H9 (cell line): ENCODE data around the gene RAB27A. TPM values are rescaled to one million over a fixed set of nuclear protein-coding genes. Genes with fewer than 3 reads are reported as not detected.

Source experiments
- DNase-seq: peaks from one replicate; pipeline ENCODE4 v3.0.0-alpha.2; 2017
- H2AFZ ChIP-seq: one replicate; pipeline ENCODE4 v1.6.1; 2013; ENCODE audit warnings: mild to moderate bottlenecking, low read length, control low read depth, moderate library complexity
- H2AK5ac ChIP-seq: 2 replicates; pipeline ENCODE4 v1.6.1; 2013; ENCODE audit warnings: low read length, control low read depth, mixed read lengths; ENCODE audit not compliant: insufficient read length
- H2BK120ac ChIP-seq: one replicate; pipeline ENCODE4 v1.6.1; 2013; ENCODE audit warnings: low read depth, mild to moderate bottlenecking, low read length, control low read depth, inconsistent platforms; ENCODE audit not compliant: poor library complexity, severe bottlenecking
- H2BK12ac ChIP-seq: 2 replicates; pipeline ENCODE4 v1.6.1; 2013; ENCODE audit warnings: low read length, control low read depth, mixed read lengths, low read depth; ENCODE audit not compliant: insufficient read length
- H2BK15ac ChIP-seq: 2 replicates; pipeline ENCODE4 v1.6.1; 2013; ENCODE audit warnings: low read depth, low read length, control low read depth
- H2BK20ac ChIP-seq: one replicate; pipeline ENCODE4 v1.6.1; 2013; ENCODE audit warnings: low read depth, mild to moderate bottlenecking, low read length, control low read depth, inconsistent platforms; ENCODE audit not compliant: poor library complexity, severe bottlenecking
- H2BK5ac ChIP-seq: 2 replicates; pipeline ENCODE4 v1.6.1; 2013; ENCODE audit warnings: low read length, control low read depth, mixed read lengths; ENCODE audit not compliant: insufficient read length
- H3K14ac ChIP-seq: 2 replicates; pipeline ENCODE4 v1.6.1; 2013; ENCODE audit warnings: low read length, control low read depth; ENCODE audit not compliant: insufficient read depth
- H3K18ac ChIP-seq: 2 replicates; pipeline ENCODE4 v1.6.1; 2013; ENCODE audit warnings: low read depth, mild to moderate bottlenecking, mixed read lengths, low read length, control low read depth; ENCODE audit not compliant: insufficient read length
- H3K23ac ChIP-seq: 2 replicates; pipeline ENCODE4 v1.6.1; 2013; ENCODE audit warnings: low read length, control low read depth, mixed read lengths, low read depth; ENCODE audit not compliant: insufficient read length
- H3K23me2 ChIP-seq: 2 replicates; pipeline ENCODE4 v1.6.1; 2013; ENCODE audit warnings: low read depth, mild to moderate bottlenecking, mixed read lengths, low read length, control low read depth; ENCODE audit not compliant: insufficient read length, poor library complexity, severe bottlenecking
- H3K27ac ChIP-seq: 2 replicates; pipeline ENCODE4 v1.5.1; 2013; ENCODE audit warnings: low read length, control low read depth, mixed read lengths, low read depth; ENCODE audit not compliant: insufficient read length
- H3K27me3 ChIP-seq: 2 replicates; pipeline ENCODE4 v1.6.1; 2013; ENCODE audit warnings: low read length, control low read depth, inconsistent platforms; ENCODE audit not compliant: insufficient read depth
- H3K4ac ChIP-seq: 2 replicates; pipeline ENCODE4 v1.6.1; 2013; ENCODE audit warnings: low read depth, mild to moderate bottlenecking, control low read depth, inconsistent platforms, low read length, moderate library complexity
- H3K4me1 ChIP-seq: 2 replicates; pipeline ENCODE4 v1.6.1; 2013; ENCODE audit warnings: low read length, control low read depth, inconsistent platforms; ENCODE audit not compliant: insufficient read depth
- H3K4me2 ChIP-seq: 2 replicates; pipeline ENCODE4 v1.6.1; 2013; ENCODE audit warnings: low read length, control low read depth, mixed read lengths; ENCODE audit not compliant: insufficient read length, insufficient read depth
- H3K56ac ChIP-seq: 2 replicates; pipeline ENCODE4 v1.6.1; 2013; ENCODE audit warnings: low read depth, mild to moderate bottlenecking, mixed read lengths, low read length, control low read depth; ENCODE audit not compliant: insufficient read length
- H3K79me1 ChIP-seq: 2 replicates; pipeline ENCODE4 v1.6.1; 2013; ENCODE audit warnings: low read depth, mild to moderate bottlenecking, moderate library complexity, low read length, control low read depth, inconsistent platforms; ENCODE audit not compliant: insufficient read depth, poor library complexity, severe bottlenecking
- H3K79me2 ChIP-seq: 2 replicates; pipeline ENCODE4 v1.6.1; 2013; ENCODE audit warnings: low read length, control low read depth, inconsistent platforms; ENCODE audit not compliant: insufficient read depth
- H3K9ac ChIP-seq: 2 replicates; pipeline ENCODE4 v1.6.1; 2013; ENCODE audit warnings: low read length, control low read depth, mixed read lengths; ENCODE audit not compliant: insufficient read length; ENCODE audit errors: extremely low read depth
- H3K9me3 ChIP-seq: one replicate; pipeline ENCODE4 v1.6.1; 2013; ENCODE audit warnings: low read depth, low read length, inconsistent platforms; ENCODE audit not compliant: control insufficient read depth
- H3T11ph ChIP-seq: one replicate; pipeline ENCODE4 v1.6.1; 2013; ENCODE audit warnings: mild to moderate bottlenecking, low read length, control low read depth, inconsistent platforms
- H4K20me1 ChIP-seq: one replicate; pipeline ENCODE4 v1.6.1; 2013; ENCODE audit not compliant: control insufficient read depth, insufficient read length, insufficient read depth
- H4K5ac ChIP-seq: 2 replicates; pipeline ENCODE4 v1.6.1; 2013; ENCODE audit warnings: low read depth, mild to moderate bottlenecking, mixed read lengths, low read length, control low read depth; ENCODE audit not compliant: insufficient read length
- H4K8ac ChIP-seq: replicated peaks from 2 replicates; pipeline ENCODE4 v1.6.1; 2013; ENCODE audit warnings: low read length, control low read depth, mixed read lengths, low read depth; ENCODE audit not compliant: insufficient read length
- H4K91ac ChIP-seq: 2 replicates; pipeline ENCODE4 v1.6.1; 2013; ENCODE audit warnings: low read depth, mild to moderate bottlenecking, moderate library complexity, mixed read lengths, low read length, control low read depth; ENCODE audit not compliant: insufficient read length
- H3K27ac Mint-ChIP-seq, 3 experiments: 2 replicates in 2 of 3; 3 replicates in 1 of 3; pipeline ENCODE4 v1.8.0; 2020 to 2021; ENCODE audit warnings: mixed read lengths in 3 of 3, mild to moderate bottlenecking in 1 of 3, moderate library complexity in 1 of 3
- H3K27me3 Mint-ChIP-seq: 2 replicates; pipeline ENCODE4 v1.8.0; 2021; ENCODE audit warnings: low read depth, mild to moderate bottlenecking, moderate library complexity, mixed read lengths
- H3K36me3 Mint-ChIP-seq, 3 experiments: 2 replicates in 2 of 3; 3 replicates in 1 of 3; pipeline ENCODE4 v1.8.0; 2020 to 2021; ENCODE audit warnings: low read depth in 3 of 3, mixed read lengths in 3 of 3; ENCODE audit not compliant: insufficient read depth in 1 of 3
- H3K4me1 Mint-ChIP-seq, 2 experiments: 2 replicates each; pipeline ENCODE4 v1.8.0; 2020; ENCODE audit warnings: mixed read lengths in 2 of 2
- H3K4me3 Mint-ChIP-seq, 2 experiments: 2 replicates in 1 of 2; 3 replicates in 1 of 2; pipeline ENCODE4 v1.8.0; 2020 to 2021; ENCODE audit warnings: mild to moderate bottlenecking in 2 of 2, mixed read lengths in 2 of 2, moderate library complexity in 1 of 2
- H3K9me3 Mint-ChIP-seq, 2 experiments: 2 replicates in 1 of 2; 3 replicates in 1 of 2; pipeline ENCODE4 v1.8.0; 2020; ENCODE audit warnings: mild to moderate bottlenecking in 2 of 2, mixed read lengths in 2 of 2, moderate library complexity in 1 of 2
- CTCF ChIP-seq: fragments of 200-600 bp; sonication (generic); conservative IDR thresholded peaks from 3 replicates; pipeline ENCODE4 v1.8.0; 2021; ENCODE audit warnings: antibody characterized with exemption, mild to moderate bottlenecking
- WGBS: extraction: QIAGEN DNeasy Blood & Tissue Kit; methylation state at CpG from one replicate; pipeline ENCODE4 v1.1.7; 2013; ENCODE audit warnings: missing lambda C conversion rate, low lambda C conversion rate, mixed read lengths; ENCODE audit not compliant: insufficient read length; ENCODE audit errors: extremely low coverage; 5-methylcytosine and 5-hydroxymethylcytosine counted together
- total RNA-seq: library from RNA; stranded (reverse); gene quantifications from 2 replicates; pipeline ENCODE4 v1.2.1, GENCODE V29; 2021

Gene RAB27A
- total RNA-seq, 1 experiment from 2014 or later = 6.8 TPM

GRCh38 chr15:55254916-55255679 is 34.5 kb downstream of the RAB27A start:
- Histone ChIP-seq H3K18ac (no peak overlapping the region), H2BK120ac (no peak overlapping the region), H3K79me2 (no peaks in the 10 kb centered on the region), H3K56ac (no peak overlapping the region), H2BK5ac (no peak overlapping the region), H4K91ac (no peak overlapping the region), H4K5ac (no peak overlapping the region), H2BK20ac (no peak overlapping the region), H3T11ph (no peak overlapping the region), H3K9me3 (no peaks in the 10 kb centered on the region), H2AK5ac (no peak overlapping the region), H3K4me2 (no peak overlapping the region), H2BK15ac (no peak overlapping the region), H3K23me2 (no peaks in the 10 kb centered on the region), H3K27me3 (no peaks in the 10 kb centered on the region), H2BK12ac (no peak overlapping the region), H3K9ac (no peak overlapping the region), H3K4ac (no peak overlapping the region), H3K4me1 (no peaks in the 10 kb centered on the region), H4K20me1 (no peaks in the 10 kb centered on the region), H3K27ac (no peak overlapping the region), H4K8ac (no peak overlapping the region), H3K79me1 (no peaks in the 10 kb centered on the region), H3K23ac (no peak overlapping the region), H3K14ac (no peak overlapping the region), H2AFZ (no peak overlapping the region)
- no peaks in the 10 kb centered on the region for H3K27me3 Mint-ChIP-seq
- no peak overlapping the region for H3K27ac Mint-ChIP-seq
- no peak for DNase-seq
- no peaks in the 10 kb centered on the region; a peak in 1 of 5 replicates for H3K9me3 Mint-ChIP-seq
- H3K36me3 Mint-ChIP-seq = no peaks in the 10 kb centered on the region; a peak in 1 of 7 replicates
- H3K4me3 Mint-ChIP-seq = no peak overlapping the region
- no peak for TF ChIP-seq CTCF
- peaks cover 2 to 4% of the 10 kb centered on the region in 2 experiments; a peak in 2 of 4 replicates for H3K4me1 Mint-ChIP-seq
- no CpG with 5 or more reads among the region's 4 CpGs for WGBS
